ENCODE measurements around the gene AP1G2. TPM values are rescaled to one million over a fixed set of nuclear protein-coding genes. Genes with fewer than 3 reads are reported as not detected.

The AP1G2 gene
- total and polyA plus RNA-seq, 4 donors: 12.4 to 26.6 (median 17.3) TPM

DNA sequence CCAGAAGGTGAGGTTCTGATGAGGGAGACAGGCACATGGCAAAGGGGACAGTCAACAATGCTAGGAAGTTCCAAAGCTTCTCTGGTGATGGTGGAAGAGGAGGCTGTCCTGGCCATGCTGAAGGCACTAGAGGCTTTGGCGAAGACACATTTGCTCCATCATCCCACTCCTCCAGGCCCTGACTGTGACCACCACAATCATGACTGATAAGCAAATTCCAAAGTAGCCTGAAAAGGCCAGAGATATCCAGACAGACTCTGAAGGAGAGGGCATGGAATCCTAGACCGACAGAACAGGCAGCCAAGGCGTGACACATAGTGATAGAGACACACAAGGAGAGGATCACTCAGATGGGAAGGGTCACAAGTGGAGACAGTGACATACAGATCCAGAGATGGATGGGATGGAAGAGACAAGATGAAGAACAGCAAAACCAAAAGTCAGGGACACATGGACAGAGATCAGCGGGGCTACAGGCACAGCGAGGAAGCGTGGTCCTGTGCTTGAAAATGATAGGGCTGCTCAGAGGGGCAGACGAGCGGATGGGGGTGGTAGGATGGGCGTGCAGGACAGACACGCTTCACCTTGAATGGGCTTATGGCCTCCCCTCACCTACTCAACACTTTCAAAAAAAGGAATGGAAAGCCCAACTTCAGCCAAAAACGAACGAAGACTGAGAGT is 17.3 kb downstream of the AP1G2 start:
- Histone ChIP-seq H3K9me3 (ENCODE audit: control insufficient read depth in 4 of 4, low read length in 3 of 4) (no peaks in the 10 kb centered on the region), H3K4me1 (ENCODE audit: control insufficient read depth in 4 of 4, insufficient read depth in 4 of 4, low read length in 3 of 4) (peaks cover 0 to 18% (median 9%) of the 10 kb centered on the region in 4 donors), H3K4me3 (ENCODE audit: low read depth in 1 of 3, low read length in 3 of 3) (peak overlapping the region in 1 of 3 donors; percentile 58), H3K27me3 (ENCODE audit: control insufficient read depth in 4 of 4, insufficient read depth in 4 of 4, low read length in 3 of 4) (no peaks in the 10 kb centered on the region), H3K9ac (ENCODE audit: low read depth in 1 of 2, low read length in 2 of 2) (no peak overlapping the region), H3K36me3 (ENCODE audit: control insufficient read depth in 4 of 4, insufficient read depth in 3 of 4, low read depth in 1 of 4, low read length in 3 of 4) (no peaks in the 10 kb centered on the region), H3K27ac (ENCODE audit: low read depth in 1 of 2, low read length in 2 of 2) (no peak overlapping the region)
- DNase-seq (ENCODE audit: low spot score): no peak
- WGBS: 57% methylated on average over 12 of the region's 12 CpGs
- TF ChIP-seq JUND (IDR thresholded peaks at IDR 0.05) (no peak), YY1 (IDR thresholded peaks at IDR 0.05) (no peak), TAF1 (conservative IDR thresholded peaks at IDR 0.05) (no peak), HNF4A (conservative IDR thresholded peaks at IDR 0.05) (no peak), SP1 (IDR thresholded peaks at IDR 0.05) (no peak), GABPA (IDR thresholded peaks at IDR 0.05 in 1 of 2, conservative IDR thresholded peaks at IDR 0.05 in 1 of 2) (no peak), HNF4G (IDR thresholded peaks at IDR 0.05) (no peak)
- TF ChIP-seq, protein P1, sequence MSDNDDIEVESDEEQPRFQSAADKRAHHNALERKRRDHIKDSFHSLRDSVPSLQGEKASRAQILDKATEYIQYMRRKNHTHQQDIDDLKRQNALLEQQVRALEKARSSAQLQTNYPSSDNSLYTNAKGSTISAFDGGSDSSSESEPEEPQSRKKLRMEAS (IDR thresholded peaks at IDR 0.05): no peak
- TF ChIP-seq, protein P2, sequence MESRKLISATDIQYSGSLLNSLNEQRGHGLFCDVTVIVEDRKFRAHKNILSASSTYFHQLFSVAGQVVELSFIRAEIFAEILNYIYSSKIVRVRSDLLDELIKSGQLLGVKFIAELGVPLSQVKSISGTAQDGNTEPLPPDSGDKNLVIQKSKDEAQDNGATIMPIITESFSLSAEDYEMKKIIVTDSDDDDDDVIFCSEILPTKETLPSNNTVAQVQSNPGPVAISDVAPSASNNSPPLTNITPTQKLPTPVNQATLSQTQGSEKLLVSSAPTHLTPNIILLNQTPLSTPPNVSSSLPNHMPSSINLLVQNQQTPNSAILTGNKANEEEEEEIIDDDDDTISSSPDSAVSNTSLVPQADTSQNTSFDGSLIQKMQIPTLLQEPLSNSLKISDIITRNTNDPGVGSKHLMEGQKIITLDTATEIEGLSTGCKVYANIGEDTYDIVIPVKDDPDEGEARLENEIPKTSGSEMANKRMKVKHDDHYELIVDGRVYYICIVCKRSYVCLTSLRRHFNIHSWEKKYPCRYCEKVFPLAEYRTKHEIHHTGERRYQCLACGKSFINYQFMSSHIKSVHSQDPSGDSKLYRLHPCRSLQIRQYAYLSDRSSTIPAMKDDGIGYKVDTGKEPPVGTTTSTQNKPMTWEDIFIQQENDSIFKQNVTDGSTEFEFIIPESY (IDR thresholded peaks at IDR 0.05): no peak
- TF ChIP-seq, protein P3, sequence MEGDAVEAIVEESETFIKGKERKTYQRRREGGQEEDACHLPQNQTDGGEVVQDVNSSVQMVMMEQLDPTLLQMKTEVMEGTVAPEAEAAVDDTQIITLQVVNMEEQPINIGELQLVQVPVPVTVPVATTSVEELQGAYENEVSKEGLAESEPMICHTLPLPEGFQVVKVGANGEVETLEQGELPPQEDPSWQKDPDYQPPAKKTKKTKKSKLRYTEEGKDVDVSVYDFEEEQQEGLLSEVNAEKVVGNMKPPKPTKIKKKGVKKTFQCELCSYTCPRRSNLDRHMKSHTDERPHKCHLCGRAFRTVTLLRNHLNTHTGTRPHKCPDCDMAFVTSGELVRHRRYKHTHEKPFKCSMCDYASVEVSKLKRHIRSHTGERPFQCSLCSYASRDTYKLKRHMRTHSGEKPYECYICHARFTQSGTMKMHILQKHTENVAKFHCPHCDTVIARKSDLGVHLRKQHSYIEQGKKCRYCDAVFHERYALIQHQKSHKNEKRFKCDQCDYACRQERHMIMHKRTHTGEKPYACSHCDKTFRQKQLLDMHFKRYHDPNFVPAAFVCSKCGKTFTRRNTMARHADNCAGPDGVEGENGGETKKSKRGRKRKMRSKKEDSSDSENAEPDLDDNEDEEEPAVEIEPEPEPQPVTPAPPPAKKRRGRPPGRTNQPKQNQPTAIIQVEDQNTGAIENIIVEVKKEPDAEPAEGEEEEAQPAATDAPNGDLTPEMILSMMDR (IDR thresholded peaks at IDR 0.05; ENCODE audit: low read depth, low read length, missing input control): no peak
- TF ChIP-seq, protein P4, sequence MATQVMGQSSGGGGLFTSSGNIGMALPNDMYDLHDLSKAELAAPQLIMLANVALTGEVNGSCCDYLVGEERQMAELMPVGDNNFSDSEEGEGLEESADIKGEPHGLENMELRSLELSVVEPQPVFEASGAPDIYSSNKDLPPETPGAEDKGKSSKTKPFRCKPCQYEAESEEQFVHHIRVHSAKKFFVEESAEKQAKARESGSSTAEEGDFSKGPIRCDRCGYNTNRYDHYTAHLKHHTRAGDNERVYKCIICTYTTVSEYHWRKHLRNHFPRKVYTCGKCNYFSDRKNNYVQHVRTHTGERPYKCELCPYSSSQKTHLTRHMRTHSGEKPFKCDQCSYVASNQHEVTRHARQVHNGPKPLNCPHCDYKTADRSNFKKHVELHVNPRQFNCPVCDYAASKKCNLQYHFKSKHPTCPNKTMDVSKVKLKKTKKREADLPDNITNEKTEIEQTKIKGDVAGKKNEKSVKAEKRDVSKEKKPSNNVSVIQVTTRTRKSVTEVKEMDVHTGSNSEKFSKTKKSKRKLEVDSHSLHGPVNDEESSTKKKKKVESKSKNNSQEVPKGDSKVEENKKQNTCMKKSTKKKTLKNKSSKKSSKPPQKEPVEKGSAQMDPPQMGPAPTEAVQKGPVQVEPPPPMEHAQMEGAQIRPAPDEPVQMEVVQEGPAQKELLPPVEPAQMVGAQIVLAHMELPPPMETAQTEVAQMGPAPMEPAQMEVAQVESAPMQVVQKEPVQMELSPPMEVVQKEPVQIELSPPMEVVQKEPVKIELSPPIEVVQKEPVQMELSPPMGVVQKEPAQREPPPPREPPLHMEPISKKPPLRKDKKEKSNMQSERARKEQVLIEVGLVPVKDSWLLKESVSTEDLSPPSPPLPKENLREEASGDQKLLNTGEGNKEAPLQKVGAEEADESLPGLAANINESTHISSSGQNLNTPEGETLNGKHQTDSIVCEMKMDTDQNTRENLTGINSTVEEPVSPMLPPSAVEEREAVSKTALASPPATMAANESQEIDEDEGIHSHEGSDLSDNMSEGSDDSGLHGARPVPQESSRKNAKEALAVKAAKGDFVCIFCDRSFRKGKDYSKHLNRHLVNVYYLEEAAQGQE (IDR thresholded peaks at IDR 0.05): no peak

DNA sequence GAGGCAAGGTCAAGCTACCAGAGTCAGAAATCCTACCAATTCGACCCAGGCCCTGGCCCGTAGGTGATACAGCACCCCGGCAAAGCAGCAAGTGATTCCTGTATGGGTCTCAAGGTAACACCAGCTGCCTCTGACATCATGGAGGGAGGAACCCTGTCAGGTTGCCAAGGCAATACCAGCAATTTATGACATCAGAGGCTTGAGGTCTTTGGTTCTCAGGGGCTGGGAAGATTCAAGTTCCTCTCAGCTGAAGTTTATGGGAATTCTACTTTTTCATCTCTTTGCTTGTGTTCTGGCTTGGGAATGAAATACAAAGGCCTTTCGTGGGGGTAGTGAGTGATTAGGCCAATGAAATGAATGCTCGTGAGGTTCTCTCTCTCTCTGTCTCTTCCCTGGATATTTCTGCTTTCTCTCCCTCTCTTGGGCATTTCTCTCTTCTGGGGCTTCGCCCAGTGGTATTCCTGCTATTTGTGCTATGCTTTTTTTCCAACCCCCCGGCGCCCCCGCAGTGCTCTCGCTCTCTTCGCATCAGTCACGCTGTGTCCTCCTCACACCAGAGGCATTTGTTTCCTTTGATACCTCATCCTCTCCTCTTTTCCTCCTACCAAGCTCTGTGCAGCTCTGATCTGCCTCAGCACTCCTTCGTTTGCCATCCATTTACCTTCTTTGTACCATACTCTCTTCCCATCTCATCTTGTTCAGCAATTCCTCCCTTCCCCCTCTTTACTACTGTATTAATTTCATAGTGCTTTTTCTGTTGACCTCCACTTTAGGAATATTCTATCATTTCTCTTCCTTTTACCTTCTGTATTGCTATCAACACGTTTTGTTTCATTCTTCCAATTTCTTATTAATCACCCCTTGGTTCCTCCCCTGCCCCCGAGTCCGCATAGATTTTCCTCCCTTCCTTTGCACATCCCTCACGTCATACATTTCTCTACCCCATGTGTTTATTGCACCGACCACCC is 19.0 kb downstream of the AP1G2 start:
- Histone ChIP-seq H3K4me1 (ENCODE audit: control insufficient read depth in 4 of 4, insufficient read depth in 4 of 4, low read length in 3 of 4) (peaks cover 0 to 16% (median 9%) of the 10 kb centered on the region in 4 donors), H3K27me3 (ENCODE audit: control insufficient read depth in 4 of 4, insufficient read depth in 4 of 4, low read length in 3 of 4) (no peaks in the 10 kb centered on the region), H3K9ac (ENCODE audit: low read depth in 1 of 2, low read length in 2 of 2) (no peak overlapping the region), H3K9me3 (ENCODE audit: control insufficient read depth in 4 of 4, low read length in 3 of 4) (no peaks in the 10 kb centered on the region), H3K4me3 (ENCODE audit: low read depth in 1 of 3, low read length in 3 of 3) (no peak overlapping the region), H3K27ac (ENCODE audit: low read depth in 1 of 2, low read length in 2 of 2) (no peak overlapping the region), H3K36me3 (ENCODE audit: control insufficient read depth in 4 of 4, insufficient read depth in 3 of 4, low read depth in 1 of 4, low read length in 3 of 4) (no peaks in the 10 kb centered on the region)
- no peak for TF ChIP-seq GABPA (IDR thresholded peaks at IDR 0.05 in 1 of 2, conservative IDR thresholded peaks at IDR 0.05 in 1 of 2)
- TF ChIP-seq YY1 (IDR thresholded peaks at IDR 0.05): no peak
- TF ChIP-seq, protein P5, sequence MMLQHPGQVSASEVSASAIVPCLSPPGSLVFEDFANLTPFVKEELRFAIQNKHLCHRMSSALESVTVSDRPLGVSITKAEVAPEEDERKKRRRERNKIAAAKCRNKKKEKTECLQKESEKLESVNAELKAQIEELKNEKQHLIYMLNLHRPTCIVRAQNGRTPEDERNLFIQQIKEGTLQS (IDR thresholded peaks at IDR 0.05): no peak
- no peak for TF ChIP-seq SP1 (IDR thresholded peaks at IDR 0.05)
- TF ChIP-seq RAD21 (IDR thresholded peaks at IDR 0.05): no peak
- TF ChIP-seq, protein P2 (IDR thresholded peaks at IDR 0.05): no peak
- no peak for TF ChIP-seq TAF1 (conservative IDR thresholded peaks at IDR 0.05)
- TF ChIP-seq FOXA2 (IDR thresholded peaks at IDR 0.05): no peak
- TF ChIP-seq JUND (IDR thresholded peaks at IDR 0.05): no peak
- WGBS: 75% methylated on average over 18 of the region's 18 CpGs
- no peak for DNase-seq (ENCODE audit: low spot score)
